ENCODE data around the gene UBE3D.

The UBE3D gene

GRCh38 chr6:82872185-82872584 is 193.5 kb downstream of the UBE3D start:
- Histone ChIP-seq H3K9me3 (ENCODE audit: control insufficient read depth, low read length) (no peaks in the 10 kb centered on the region), H3K27me3 (ENCODE audit: control insufficient read depth, insufficient read depth, low read length) (no peaks in the 10 kb centered on the region), H3K4me2 (ENCODE audit: low read length) (no peak overlapping the region), H3K4me3 (ENCODE audit: low read depth, low read length) (no peak overlapping the region), H3K36me3 (ENCODE audit: control insufficient read depth, insufficient read depth, low read length) (no peaks in the 10 kb centered on the region), H3K9ac (no peak overlapping the region), H3K79me2 (no peaks in the 10 kb centered on the region), H2AFZ (no peak overlapping the region), H3K4me1 (no peaks in the 10 kb centered on the region), H3K27ac (no peak overlapping the region)
- no peak for TF ChIP-seq CTCF (IDR thresholded peaks at IDR 0.05)

GRCh38 chr6:82870582-82871172 is 195.0 kb downstream of the UBE3D start:
- TF ChIP-seq CTCF (IDR thresholded peaks at IDR 0.05) = no peak
- Histone ChIP-seq H3K9me3 (ENCODE audit: control insufficient read depth, low read length) (no peaks in the 10 kb centered on the region), H3K4me2 (ENCODE audit: low read length) (no peak overlapping the region), H3K9ac (no peak overlapping the region), H3K27ac (no peak overlapping the region), H3K27me3 (ENCODE audit: control insufficient read depth, insufficient read depth, low read length) (no peaks in the 10 kb centered on the region), H3K4me3 (ENCODE audit: low read depth, low read length) (no peak overlapping the region), H3K4me1 (no peaks in the 10 kb centered on the region), H2AFZ (no peak overlapping the region), H3K36me3 (ENCODE audit: control insufficient read depth, insufficient read depth, low read length) (no peaks in the 10 kb centered on the region), H3K79me2 (no peaks in the 10 kb centered on the region)

- H3K9ac ChIP-seq = no peak overlapping the region
- no peaks in the 10 kb centered on the region for H3K4me1 ChIP-seq
- H3K4me3 ChIP-seq (ENCODE audit: low read depth, low read length) = no peak overlapping the region
- TF ChIP-seq CTCF (IDR thresholded peaks at IDR 0.05) = no peak
- H2AFZ ChIP-seq = no peak overlapping the region
- no peak overlapping the region for H3K27ac ChIP-seq
- no peaks in the 10 kb centered on the region for H3K9me3 ChIP-seq (ENCODE audit: control insufficient read depth, low read length)
- H3K27me3 ChIP-seq (ENCODE audit: control insufficient read depth, insufficient read depth, low read length) = no peaks in the 10 kb centered on the region
- H3K36me3 ChIP-seq (ENCODE audit: control insufficient read depth, insufficient read depth, low read length) = no peaks in the 10 kb centered on the region
- no peaks in the 10 kb centered on the region for H3K79me2 ChIP-seq
- H3K4me2 ChIP-seq (ENCODE audit: low read length) = no peak overlapping the region
These were observed 196.1 kb downstream of the UBE3D start for GRCh38 chr6:82869493-82869892.

- H3K4me2 ChIP-seq (ENCODE audit: low read length) = no peak overlapping the region
These were observed 197.7 kb downstream of the UBE3D start for GRCh38 chr6:82867946-82868345.

More at GRCh38 chr6:82867946-82868345, 197.7 kb downstream of the UBE3D start:
- no peaks in the 10 kb centered on the region for H3K79me2 ChIP-seq
- H3K4me3 ChIP-seq (ENCODE audit: low read depth, low read length) = no peak overlapping the region
- H3K36me3 ChIP-seq (ENCODE audit: control insufficient read depth, insufficient read depth, low read length) = no peaks in the 10 kb centered on the region
- H3K9ac ChIP-seq = no peak overlapping the region
- TF ChIP-seq CTCF (IDR thresholded peaks at IDR 0.05) = no peak
- no peaks in the 10 kb centered on the region for H3K4me1 ChIP-seq
- no peak overlapping the region for H2AFZ ChIP-seq
- H3K27ac ChIP-seq = no peak overlapping the region
- H3K27me3 ChIP-seq (ENCODE audit: control insufficient read depth, insufficient read depth, low read length) = no peaks in the 10 kb centered on the region
- no peaks in the 10 kb centered on the region for H3K9me3 ChIP-seq (ENCODE audit: control insufficient read depth, low read length)
